BLaER1 (cell line): Measurements from ENCODE around the gene PRKCA.
"Not testable (repeated sequence)": the region's sequence is repeated elsewhere in the genome, so short reads cannot be mapped to it uniquely, and the experiment has no call there.

ENCODE experiments used
- H3K27ac ChIP-seq: shearing (Covaris generic); formaldehyde crosslinking; 2 replicates; pipeline ENCODE4 v1.8.1; 2022
- H3K27me3 ChIP-seq: shearing (Covaris generic); formaldehyde crosslinking; 2 replicates; pipeline ENCODE4 v1.8.1; 2022
- H3K36me3 ChIP-seq: shearing (Covaris generic); formaldehyde crosslinking; 2 replicates; pipeline ENCODE4 v1.8.1; 2022
- H3K4me1 ChIP-seq: shearing (Covaris generic); formaldehyde crosslinking; 2 replicates; pipeline ENCODE4 v1.8.1; 2022
- H3K4me2 ChIP-seq: shearing (Covaris generic); formaldehyde crosslinking; 2 replicates; pipeline ENCODE4 v1.8.1; 2022
- H3K4me3 ChIP-seq: shearing (Covaris generic); formaldehyde crosslinking; 2 replicates; pipeline ENCODE4 v1.8.1; 2022
- H3K9ac ChIP-seq: shearing (Covaris generic); formaldehyde crosslinking; 2 replicates; pipeline ENCODE4 v1.8.1; 2022
- H3K9me3 ChIP-seq: shearing (Covaris generic); formaldehyde crosslinking; 2 replicates; pipeline ENCODE4 v1.8.1; 2022
- H4K20me1 ChIP-seq: shearing (Covaris generic); formaldehyde crosslinking; 2 replicates; pipeline ENCODE4 v1.8.1; 2022
- Cebpa-rat ChIP-seq: shearing (Covaris generic); IDR thresholded peaks from 2 replicates; pipeline ENCODE4 v1.8.1; 2022

Gene PRKCA

GRCh38 chr17:66348584-66349165 is 46.3 kb downstream of the PRKCA start:
- H3K27me3 ChIP-seq, result no peaks in the 10 kb centered on the region
- H3K4me3 ChIP-seq, result no peak overlapping the region
- no peaks in the 10 kb centered on the region for H4K20me1 ChIP-seq
- H3K9me3 ChIP-seq, result no peaks in the 10 kb centered on the region
- H3K4me1 ChIP-seq, result no peaks in the 10 kb centered on the region
- H3K4me2 ChIP-seq, result no peak overlapping the region
- H3K36me3 ChIP-seq, result no peaks in the 10 kb centered on the region
- H3K9ac ChIP-seq, result no peak overlapping the region
- no peak overlapping the region for H3K27ac ChIP-seq
- TF ChIP-seq Cebpa-rat, result no peak

GRCh38 chr17:66349521-66350254 is 47.3 kb downstream of the PRKCA start:
- no peaks in the 10 kb centered on the region for H3K27me3 ChIP-seq
- H3K27ac ChIP-seq, result no peak overlapping the region
- H4K20me1 ChIP-seq, result no peaks in the 10 kb centered on the region
- no peaks in the 10 kb centered on the region for H3K36me3 ChIP-seq
- no peak overlapping the region for H3K9ac ChIP-seq
- no peak for TF ChIP-seq Cebpa-rat
- no peak overlapping the region for H3K4me2 ChIP-seq
- no peak overlapping the region for H3K4me3 ChIP-seq
- no peaks in the 10 kb centered on the region for H3K4me1 ChIP-seq
- no peaks in the 10 kb centered on the region for H3K9me3 ChIP-seq

DNA sequence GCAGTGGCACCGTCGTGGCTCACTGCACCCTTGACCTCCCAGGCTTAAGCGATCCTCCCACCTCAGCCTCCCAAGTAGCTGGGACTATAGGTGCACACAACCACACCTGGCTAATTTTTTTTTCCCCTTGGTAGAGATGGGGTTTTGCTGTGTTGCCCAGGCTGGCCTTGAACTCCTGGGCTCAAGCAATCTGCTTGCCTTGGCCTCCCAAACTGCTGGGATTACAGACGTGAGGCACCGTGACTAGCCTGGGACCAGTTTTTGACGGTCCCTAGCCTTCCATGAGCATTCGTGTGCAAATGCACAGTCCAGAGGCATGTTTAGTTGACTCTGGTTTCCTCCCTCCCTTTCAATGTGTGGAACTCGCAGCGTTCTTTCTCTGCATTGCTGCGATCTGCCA is 48.2 kb downstream of the PRKCA start:
- H4K20me1 ChIP-seq, H3K36me3 ChIP-seq, H3K4me2 ChIP-seq, H3K9me3 ChIP-seq, H3K4me3 ChIP-seq, H3K27ac ChIP-seq, H3K4me1 ChIP-seq, H3K27me3 ChIP-seq, H3K9ac ChIP-seq: not testable (repeated sequence)

GRCh38 chr17:66351033-66351432 is 48.6 kb downstream of the PRKCA start:
- no peak overlapping the region for H3K4me3 ChIP-seq
- H3K4me2 ChIP-seq, result no peak overlapping the region
- TF ChIP-seq Cebpa-rat, result no peak

DNA sequence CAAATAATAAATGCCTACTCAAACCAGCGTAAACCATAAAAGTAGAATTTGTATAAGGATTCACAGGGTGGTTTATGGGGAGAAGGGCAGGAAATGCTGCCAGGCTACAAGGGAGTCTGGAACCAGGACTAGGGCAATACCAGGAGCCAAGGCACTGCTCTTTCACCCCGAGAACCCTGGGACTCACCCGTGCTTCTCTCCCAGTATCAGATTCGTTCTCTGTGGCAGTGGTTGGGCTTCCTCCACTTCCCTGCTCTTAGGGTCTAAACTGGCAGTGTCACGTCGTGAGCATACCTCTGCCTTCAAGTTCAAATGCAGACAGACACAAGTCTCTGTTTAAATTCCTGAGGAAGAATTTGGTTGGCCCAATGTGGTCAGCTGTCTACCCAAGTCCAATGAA is 49.3 kb downstream of the PRKCA start:
- Histone ChIP-seq H3K27me3 (no peaks in the 10 kb centered on the region), H3K27ac (no peak overlapping the region), H3K9me3 (no peaks in the 10 kb centered on the region), H3K4me3 (no peak overlapping the region), H3K4me2 (no peak overlapping the region), H4K20me1 (no peaks in the 10 kb centered on the region), H3K9ac (no peak overlapping the region), H3K4me1 (no peaks in the 10 kb centered on the region), H3K36me3 (no peaks in the 10 kb centered on the region)
- TF ChIP-seq Cebpa-rat, result no peak

More at GRCh38 chr17:66351033-66351432, 48.6 kb downstream of the PRKCA start:
- Histone ChIP-seq H3K36me3 (no peaks in the 10 kb centered on the region), H4K20me1 (no peaks in the 10 kb centered on the region), H3K9me3 (no peaks in the 10 kb centered on the region), H3K9ac (no peak overlapping the region), H3K27ac (no peak overlapping the region), H3K4me1 (no peaks in the 10 kb centered on the region), H3K27me3 (no peaks in the 10 kb centered on the region)

GRCh38 chr17:66353937-66354401 is 51.6 kb downstream of the PRKCA start:
- no peaks in the 10 kb centered on the region for H4K20me1 ChIP-seq
- TF ChIP-seq Cebpa-rat, result no peak

GRCh38 chr17:66354472-66354871 is 52.1 kb downstream of the PRKCA start:
- Histone ChIP-seq H3K27ac (no peak overlapping the region), H3K9ac (no peak overlapping the region), H3K4me1 (no peaks in the 10 kb centered on the region), H4K20me1 (no peaks in the 10 kb centered on the region), H3K4me2 (no peak overlapping the region), H3K27me3 (no peaks in the 10 kb centered on the region), H3K4me3 (no peak overlapping the region), H3K36me3 (no peaks in the 10 kb centered on the region), H3K9me3 (no peaks in the 10 kb centered on the region)
- no peak for TF ChIP-seq Cebpa-rat

More at GRCh38 chr17:66353937-66354401, 51.6 kb downstream of the PRKCA start:
- Histone ChIP-seq H3K4me2 (no peak overlapping the region), H3K9me3 (no peaks in the 10 kb centered on the region), H3K9ac (no peak overlapping the region), H3K27ac (no peak overlapping the region), H3K4me1 (no peaks in the 10 kb centered on the region), H3K27me3 (no peaks in the 10 kb centered on the region), H3K4me3 (no peak overlapping the region), H3K36me3 (no peaks in the 10 kb centered on the region)

GRCh38 chr17:66354981-66355380 is 52.6 kb downstream of the PRKCA start:
- no peak overlapping the region for H3K9ac ChIP-seq
- H3K4me3 ChIP-seq, result no peak overlapping the region

GRCh38 chr17:66355510-66355909 is 53.1 kb downstream of the PRKCA start:
- no peaks in the 10 kb centered on the region for H3K4me1 ChIP-seq
- no peak overlapping the region for H3K9ac ChIP-seq
- no peaks in the 10 kb centered on the region for H4K20me1 ChIP-seq
- H3K27ac ChIP-seq, result no peak overlapping the region
- no peaks in the 10 kb centered on the region for H3K27me3 ChIP-seq
- H3K4me3 ChIP-seq, result no peak overlapping the region
- H3K4me2 ChIP-seq, result no peak overlapping the region
- H3K36me3 ChIP-seq, result no peaks in the 10 kb centered on the region
- H3K9me3 ChIP-seq, result no peaks in the 10 kb centered on the region
- TF ChIP-seq Cebpa-rat, result no peak

More at GRCh38 chr17:66354981-66355380, 52.6 kb downstream of the PRKCA start:
- Histone ChIP-seq H3K4me1 (no peaks in the 10 kb centered on the region), H3K36me3 (no peaks in the 10 kb centered on the region), H3K27me3 (no peaks in the 10 kb centered on the region), H4K20me1 (no peaks in the 10 kb centered on the region), H3K27ac (no peak overlapping the region), H3K9me3 (no peaks in the 10 kb centered on the region), H3K4me2 (no peak overlapping the region)
- TF ChIP-seq Cebpa-rat, result no peak

DNA sequence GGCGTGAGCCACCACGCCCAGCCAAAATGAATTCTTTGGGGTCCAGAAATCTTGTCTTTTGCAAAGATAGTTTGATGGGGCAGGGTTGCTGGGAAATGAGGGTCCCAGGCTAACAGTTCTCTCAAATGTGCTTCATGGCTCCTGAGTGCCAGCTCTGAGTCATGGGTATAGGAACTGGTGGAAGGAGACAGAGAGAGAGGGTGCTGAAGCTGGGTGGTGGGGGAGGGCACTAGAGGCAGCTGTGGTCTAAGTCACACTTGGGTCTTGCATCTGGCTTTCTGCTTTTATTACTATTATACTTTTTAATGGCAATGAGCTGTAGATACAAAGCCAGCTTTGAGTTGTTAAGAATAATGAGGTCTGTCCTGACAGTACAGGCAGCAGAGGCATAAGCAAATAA is 54.6 kb downstream of the PRKCA start:
- H4K20me1 ChIP-seq, result no peaks in the 10 kb centered on the region
- H3K4me1 ChIP-seq, result peaks cover 5% of the 10 kb centered on the region
- H3K4me3 ChIP-seq, result no peak overlapping the region
- H3K9me3 ChIP-seq, result no peaks in the 10 kb centered on the region
- H3K9ac ChIP-seq, result no peak overlapping the region
- H3K27me3 ChIP-seq, result no peaks in the 10 kb centered on the region
- no peaks in the 10 kb centered on the region for H3K36me3 ChIP-seq
- H3K27ac ChIP-seq, result no peak overlapping the region
- no peak for TF ChIP-seq Cebpa-rat
- no peak overlapping the region for H3K4me2 ChIP-seq
